ENCODE data around the gene BTRC. TPM values are rescaled to one million over a fixed set of nuclear protein-coding genes. Genes with fewer than 3 reads are reported as not detected.

The BTRC gene
- polyA plus RNA-seq, 3 donors, result 26.8 to 28.3 (median 27.0) TPM

Other genes starting within 250 kb of the BTRC start
- under 1 TPM in 2 of 3 donors, not detected in 1; 0.06 to 0.07 TPM for gene TLX1, start 222.9 kb upstream of the BTRC start, polyA plus RNA-seq (ENCODE audit: insufficient read length in 3 of 3)
- gene LBX1, start 124.7 kb upstream of the BTRC start, polyA plus RNA-seq (ENCODE audit: insufficient read length in 3 of 3), result not detected
- gene POLL, start 234.1 kb downstream of the BTRC start, polyA plus RNA-seq (ENCODE audit: insufficient read length in 3 of 3), result 10 to 100 TPM; 25.7 to 33.1 (median 29.2) TPM
- gene DPCD, start 234.2 kb downstream of the BTRC start, polyA plus RNA-seq (ENCODE audit: insufficient read length in 3 of 3), result 10 to 100 TPM; 45.4 to 48.3 (median 47.8) TPM

All from right renal cortex interstitium (tissue), 3 donors.